ENCODE data around the gene KIFC1. TPM values are rescaled to one million over a fixed set of nuclear protein-coding genes. Genes with fewer than 3 reads are reported as not detected.
A peak's percentile ranks its signal among the peaks of the same experiment; 100 is the strongest.

Gene KIFC1
- total and polyA plus RNA-seq, 9 of the 15 experiments (the other 6 are each of a cell fraction or from before 2014, with no cell fraction given) = 1.3 to 95.2 (median 76.9) TPM

- TF ChIP-seq, protein P1, sequence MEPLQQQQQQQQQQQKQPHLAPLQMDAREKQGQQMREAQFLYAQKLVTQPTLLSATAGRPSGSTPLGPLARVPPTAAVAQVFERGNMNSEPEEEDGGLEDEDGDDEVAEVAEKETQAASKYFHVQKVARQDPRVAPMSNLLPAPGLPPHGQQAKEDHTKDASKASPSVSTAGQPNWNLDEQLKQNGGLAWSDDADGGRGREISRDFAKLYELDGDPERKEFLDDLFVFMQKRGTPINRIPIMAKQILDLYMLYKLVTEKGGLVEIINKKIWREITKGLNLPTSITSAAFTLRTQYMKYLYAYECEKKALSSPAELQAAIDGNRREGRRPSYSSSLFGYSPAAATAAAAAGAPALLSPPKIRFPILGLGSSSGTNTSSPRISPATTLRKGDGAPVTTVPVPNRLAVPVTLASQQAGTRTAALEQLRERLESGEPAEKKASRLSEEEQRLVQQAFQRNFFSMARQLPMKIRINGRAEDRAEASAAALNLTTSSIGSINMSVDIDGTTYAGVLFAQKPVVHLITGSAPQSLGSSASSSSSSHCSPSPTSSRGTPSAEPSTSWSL (CRISPR knock-in tag; IDR thresholded peaks at IDR 0.05; ENCODE audit: borderline replicate concordance) = no peak
- TF ChIP-seq USF2 (CRISPR knock-in tag; IDR thresholded peaks at IDR 0.05) (no peak), ZZZ3 (IDR thresholded peaks at IDR 0.05) (no peak), KDM2B (CRISPR knock-in tag; IDR thresholded peaks at IDR 0.05) (0 out of 2 replicates have a peak, but pooled peaks have one; percentile 30), FOSL1 (tag; conservative IDR thresholded peaks at IDR 0.05) (no peak), CSDE1 (IDR thresholded peaks at IDR 0.05) (no peak), THAP12 (CRISPR knock-in tag; IDR thresholded peaks at IDR 0.05) (peak; percentile 23; the same call in 1 of the 2 replicates), ZFPM2 (CRISPR knock-in tag; IDR thresholded peaks at IDR 0.05) (0 out of 2 replicates have a peak, but pooled peaks have one; percentile 16), KDM1A (IDR thresholded peaks at IDR 0.05) (no peak; a peak in 2 of 4 replicates), SPI1 (IDR thresholded peaks at IDR 0.05; ENCODE audit: borderline replicate concordance, low read depth, low read length) (no peak), MTA3 (IDR thresholded peaks at IDR 0.05; ENCODE audit: borderline replicate concordance) (peak; percentile 83; the same call in 1 of the 2 replicates), ETV5 (CRISPR knock-in tag; IDR thresholded peaks at IDR 0.05; ENCODE audit: low read depth) (peak; percentile 94), BCL6 (CRISPR knock-in tag; IDR thresholded peaks at IDR 0.05) (no peak), ZNF316 (IDR thresholded peaks at IDR 0.05) (no peak), MCM3 (IDR thresholded peaks at IDR 0.05) (no peak), ZNF699 (CRISPR knock-in tag; IDR thresholded peaks at IDR 0.05; ENCODE audit: insufficient replicate concordance) (no peak), SMAD1 (IDR thresholded peaks at IDR 0.05; ENCODE audit: low read depth, low read length, partially characterized antibody) (no peak), HOXB6 (CRISPR knock-in tag; IDR thresholded peaks at IDR 0.05; ENCODE audit: borderline replicate concordance) (no peak), PYGO2 (tag; IDR thresholded peaks at IDR 0.05) (no peak), ZNF778 (CRISPR knock-in tag; IDR thresholded peaks at IDR 0.05) (no peak), PURB (CRISPR knock-in tag; IDR thresholded peaks at IDR 0.05; ENCODE audit: low read depth) (no peak), ZNF764 (CRISPR knock-in tag; IDR thresholded peaks at IDR 0.05; ENCODE audit: low read depth) (no peak)
- TF ChIP-seq, protein P2, sequence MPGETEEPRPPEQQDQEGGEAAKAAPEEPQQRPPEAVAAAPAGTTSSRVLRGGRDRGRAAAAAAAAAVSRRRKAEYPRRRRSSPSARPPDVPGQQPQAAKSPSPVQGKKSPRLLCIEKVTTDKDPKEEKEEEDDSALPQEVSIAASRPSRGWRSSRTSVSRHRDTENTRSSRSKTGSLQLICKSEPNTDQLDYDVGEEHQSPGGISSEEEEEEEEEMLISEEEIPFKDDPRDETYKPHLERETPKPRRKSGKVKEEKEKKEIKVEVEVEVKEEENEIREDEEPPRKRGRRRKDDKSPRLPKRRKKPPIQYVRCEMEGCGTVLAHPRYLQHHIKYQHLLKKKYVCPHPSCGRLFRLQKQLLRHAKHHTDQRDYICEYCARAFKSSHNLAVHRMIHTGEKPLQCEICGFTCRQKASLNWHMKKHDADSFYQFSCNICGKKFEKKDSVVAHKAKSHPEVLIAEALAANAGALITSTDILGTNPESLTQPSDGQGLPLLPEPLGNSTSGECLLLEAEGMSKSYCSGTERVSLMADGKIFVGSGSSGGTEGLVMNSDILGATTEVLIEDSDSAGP (CRISPR knock-in tag; IDR thresholded peaks at IDR 0.05) = peak; percentile 61; the same call in 1 of the 2 replicates
Observed at GRCh38 chr6:33454009-33454946, 62.7 kb downstream of the KIFC1 start, which contains the start of gene ZBTB9 (continued).
